CD14-positive monocyte (primary cell): ENCODE data around the gene ANKRD10. TPM values are rescaled to one million over a fixed set of nuclear protein-coding genes. Genes with fewer than 3 reads are reported as not detected.

ENCODE experiments used
- DNase-seq, 3 donors: peaks; one replicate each; pipeline ENCODE4 v3.0.0-alpha.2; 2011 to 2022
- H2AFZ ChIP-seq: 2 replicates; pipeline ENCODE4 v1.6.0; 2012; ENCODE audit warnings: mild to moderate bottlenecking, low read depth, low read length, inconsistent platforms; ENCODE audit not compliant: insufficient read depth, poor library complexity, severe bottlenecking
- H3K27ac ChIP-seq, 2 donors: 1 replicate in 1 of 2; 2 replicates in 1 of 2; pipeline ENCODE4 v1.5.1; 2012 to 2013; ENCODE audit warnings: low read length in 2 of 2, control low read depth in 1 of 2, inconsistent platforms in 1 of 2, low read depth in 1 of 2, mild to moderate bottlenecking in 1 of 2
- H3K27me3 ChIP-seq, 2 donors: one replicate each; pipeline versions ENCODE4 v1.6.0 to v1.6.1; 2011 to 2013; ENCODE audit warnings: low read length in 2 of 2; ENCODE audit not compliant: control insufficient read depth in 2 of 2, insufficient read depth in 2 of 2
- H3K36me3 ChIP-seq, 2 donors: replicated peaks in 1 of 2; 1 replicate in 1 of 2; 2 replicates in 1 of 2; pipeline versions ENCODE4 v1.5.1 to v1.6.1; 2012 to 2013; ENCODE audit warnings: low read length in 2 of 2, control low read depth in 1 of 2, inconsistent platforms in 1 of 2, mild to moderate bottlenecking in 1 of 2; ENCODE audit not compliant: insufficient read depth in 2 of 2, control insufficient read depth in 1 of 2
- H3K4me1 ChIP-seq, 2 donors: 1 replicate in 1 of 2; 2 replicates in 1 of 2; pipeline versions ENCODE4 v1.5.1 to v1.6.1; 2012 to 2013; ENCODE audit warnings: low read length in 2 of 2, control low read depth in 1 of 2, inconsistent platforms in 1 of 2, mild to moderate bottlenecking in 1 of 2, moderate library complexity in 1 of 2; ENCODE audit not compliant: insufficient read depth in 2 of 2, control insufficient read depth in 1 of 2
- H3K4me2 ChIP-seq: replicated peaks from 2 replicates; pipeline ENCODE3; 2012; ENCODE audit warnings: low read length, moderate library complexity, mild to moderate bottlenecking; ENCODE audit not compliant: poor library complexity, severe bottlenecking; ENCODE audit errors: extremely low read depth
- H3K4me3 ChIP-seq, 3 experiments: fragments of 200-600 bp in 1 of 3; sonication (generic) in 1 of 3; replicated peaks in 1 of 3; 1 replicate in 2 of 3; 2 replicates in 1 of 3; pipeline ENCODE4 v1.5.1; 2011 to 2013; ENCODE audit warnings: low read length in 3 of 3, mild to moderate bottlenecking in 3 of 3, control low read depth in 2 of 3, low read depth in 2 of 3, inconsistent platforms in 1 of 3, moderate library complexity in 1 of 3
- H3K79me2 ChIP-seq: 2 replicates; pipeline ENCODE4 v1.6.0; 2012; ENCODE audit warnings: mild to moderate bottlenecking, control low read depth, inconsistent platforms, low read length, moderate library complexity; ENCODE audit not compliant: insufficient read depth
- H3K9ac ChIP-seq: 2 replicates; pipeline ENCODE4 v1.6.0; 2017; ENCODE audit warnings: low read length, mild to moderate bottlenecking; ENCODE audit not compliant: insufficient read depth, poor library complexity, severe bottlenecking
- H3K9me3 ChIP-seq, 2 donors: replicated peaks in 1 of 2; 1 replicate in 1 of 2; 2 replicates in 1 of 2; pipeline versions ENCODE4 v1.5.1 to v1.6.1; 2012 to 2013; ENCODE audit warnings: low read length in 2 of 2, control low read depth in 1 of 2; ENCODE audit not compliant: control insufficient read depth in 1 of 2, insufficient read depth in 1 of 2
- H4K20me1 ChIP-seq: 2 replicates; pipeline ENCODE4 v1.6.0; 2012; ENCODE audit warnings: mild to moderate bottlenecking, low read length, control low read depth, moderate library complexity; ENCODE audit not compliant: insufficient read depth
- H3K27ac Mint-ChIP-seq, 7 donors: one replicate each; pipeline ENCODE4 v1.8.0; 2020; ENCODE audit warnings: mild to moderate bottlenecking in 7 of 7, mixed read lengths in 7 of 7, moderate library complexity in 6 of 7, inconsistent platforms in 2 of 7
- H3K27me3 Mint-ChIP-seq, 3 donors: one replicate each; pipeline ENCODE4 v1.8.0; 2021 to 2022; ENCODE audit warnings: low read depth in 3 of 3, mild to moderate bottlenecking in 3 of 3, mixed read lengths in 3 of 3, moderate library complexity in 3 of 3, inconsistent platforms in 1 of 3
- H3K36me3 Mint-ChIP-seq, 2 donors: one replicate each; pipeline ENCODE4 v1.8.0; 2020; ENCODE audit warnings: mixed read lengths in 2 of 2, inconsistent platforms in 1 of 2, mild to moderate bottlenecking in 1 of 2
- H3K4me1 Mint-ChIP-seq: one replicate; pipeline ENCODE4 v1.8.0; 2020; ENCODE audit warnings: mild to moderate bottlenecking, mixed read lengths
- H3K4me3 Mint-ChIP-seq, 2 donors: one replicate each; pipeline ENCODE4 v1.8.0; 2020; ENCODE audit warnings: mild to moderate bottlenecking in 2 of 2, mixed read lengths in 2 of 2, moderate library complexity in 1 of 2
- H3K9me3 Mint-ChIP-seq, 7 donors: one replicate each; pipeline ENCODE4 v1.8.0; 2020 to 2022; ENCODE audit warnings: mixed read lengths in 7 of 7, mild to moderate bottlenecking in 6 of 7, moderate library complexity in 6 of 7, inconsistent platforms in 2 of 7
- WGBS: methylation state at CpG from one replicate; pipeline ENCODE4 v1.1.5; 2013; ENCODE audit warnings: missing lambda C conversion rate; ENCODE audit not compliant: insufficient coverage; 5-methylcytosine and 5-hydroxymethylcytosine counted together
- intact Hi-C, 2 donors: fragments of 100-400 bp; cut with micrococcal nuclease; formaldehyde crosslinking; loops; one replicate each; pipeline versions ENCODE4 v1.15.0 to v1.15.1; 2023
- polyA plus RNA-seq, 3 donors: library from polyadenylated mRNA; depleted of rRNA in 1 of 3; unstranded in 2 of 3; stranded (reverse) in 1 of 3; fragments of 300-500 nt in 2 of 3; fragments of >200 nt in 1 of 3; fragmentation: Illumina TruSeq in 2 of 3; gene quantifications; 1 replicate in 2 of 3; 2 replicates in 1 of 3; pipeline ENCODE4 v1.2.3, GENCODE V29; 2012 to 2021
- TF ChIP-seq, protein P1 (sequence below): fragments of 200-600 bp; IDR thresholded peaks from one replicate; pipeline ENCODE4 v1.8.0; 2022; ENCODE audit warnings: antibody characterized with exemption, mild to moderate bottlenecking

ANKRD10 gene
- polyA plus RNA-seq, 3 donors, result 30.5 to 79.9 (median 37.2) TPM

DNA sequence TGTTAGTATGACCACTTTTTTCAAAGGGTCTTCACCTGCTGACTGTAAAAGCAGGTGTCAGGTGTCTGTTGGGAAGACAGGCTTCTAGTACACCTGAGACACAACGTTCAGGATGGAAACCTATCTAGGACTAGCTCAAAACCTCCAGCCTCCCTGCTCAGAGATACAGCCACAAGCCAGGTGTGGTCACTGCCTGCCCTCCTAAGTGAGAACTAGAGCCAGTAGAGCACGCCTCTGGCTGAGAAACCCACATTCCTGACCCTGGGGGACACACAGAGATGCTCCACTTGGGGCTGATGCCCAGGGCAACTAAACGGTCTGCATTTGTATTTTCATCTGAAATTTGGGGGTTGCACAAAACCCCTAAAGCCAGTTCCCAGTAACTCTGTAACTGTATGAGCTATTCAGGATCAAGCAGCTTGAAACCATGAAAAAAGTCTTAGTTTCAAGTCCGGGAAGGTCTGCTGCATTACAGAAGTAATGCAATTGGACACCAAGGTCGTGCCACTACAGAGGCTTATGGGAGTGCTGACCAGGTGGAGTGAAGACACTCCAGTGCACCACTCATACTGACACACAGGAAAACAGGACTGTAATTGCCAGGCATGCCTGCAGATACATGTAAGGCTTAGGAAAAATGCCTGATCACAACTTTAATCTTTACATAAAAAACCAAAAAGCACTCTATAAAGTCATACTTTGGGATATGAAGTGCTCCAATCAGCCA lies 27.8 kb downstream of the ANKRD10 start:
- peaks cover 3 to 8% of the 10 kb centered on the region in 2 donors for H3K36me3 ChIP-seq
- H3K9me3 ChIP-seq, result no peaks in the 10 kb centered on the region
- Mint-ChIP-seq H3K27me3 (no peaks in the 10 kb centered on the region), H3K27ac (no peak overlapping the region), H3K9me3 (no peaks in the 10 kb centered on the region), H3K36me3 (peaks cover 12 to 19% of the 10 kb centered on the region in 2 donors), H3K4me3 (no peak overlapping the region), H3K4me1 (peaks cover 10% of the 10 kb centered on the region)
- intact Hi-C loops, result no loop called here
- TF ChIP-seq, protein P1, sequence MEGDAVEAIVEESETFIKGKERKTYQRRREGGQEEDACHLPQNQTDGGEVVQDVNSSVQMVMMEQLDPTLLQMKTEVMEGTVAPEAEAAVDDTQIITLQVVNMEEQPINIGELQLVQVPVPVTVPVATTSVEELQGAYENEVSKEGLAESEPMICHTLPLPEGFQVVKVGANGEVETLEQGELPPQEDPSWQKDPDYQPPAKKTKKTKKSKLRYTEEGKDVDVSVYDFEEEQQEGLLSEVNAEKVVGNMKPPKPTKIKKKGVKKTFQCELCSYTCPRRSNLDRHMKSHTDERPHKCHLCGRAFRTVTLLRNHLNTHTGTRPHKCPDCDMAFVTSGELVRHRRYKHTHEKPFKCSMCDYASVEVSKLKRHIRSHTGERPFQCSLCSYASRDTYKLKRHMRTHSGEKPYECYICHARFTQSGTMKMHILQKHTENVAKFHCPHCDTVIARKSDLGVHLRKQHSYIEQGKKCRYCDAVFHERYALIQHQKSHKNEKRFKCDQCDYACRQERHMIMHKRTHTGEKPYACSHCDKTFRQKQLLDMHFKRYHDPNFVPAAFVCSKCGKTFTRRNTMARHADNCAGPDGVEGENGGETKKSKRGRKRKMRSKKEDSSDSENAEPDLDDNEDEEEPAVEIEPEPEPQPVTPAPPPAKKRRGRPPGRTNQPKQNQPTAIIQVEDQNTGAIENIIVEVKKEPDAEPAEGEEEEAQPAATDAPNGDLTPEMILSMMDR, result no peak
- no peaks in the 10 kb centered on the region for H3K79me2 ChIP-seq
- H4K20me1 ChIP-seq, result no peaks in the 10 kb centered on the region
- H3K4me1 ChIP-seq, result peaks cover 0 to 3% of the 10 kb centered on the region in 2 donors
- H3K27me3 ChIP-seq, result no peaks in the 10 kb centered on the region
- H3K4me2 ChIP-seq, result no peak overlapping the region
- H3K9ac ChIP-seq, result no peak overlapping the region
- no peak overlapping the region for H2AFZ ChIP-seq
- no peak for DNase-seq
- H3K27ac ChIP-seq, result no peak overlapping the region
- no peak overlapping the region for H3K4me3 ChIP-seq
- 90% methylated on average over 3 of the region's 5 CpGs for WGBS

DNA sequence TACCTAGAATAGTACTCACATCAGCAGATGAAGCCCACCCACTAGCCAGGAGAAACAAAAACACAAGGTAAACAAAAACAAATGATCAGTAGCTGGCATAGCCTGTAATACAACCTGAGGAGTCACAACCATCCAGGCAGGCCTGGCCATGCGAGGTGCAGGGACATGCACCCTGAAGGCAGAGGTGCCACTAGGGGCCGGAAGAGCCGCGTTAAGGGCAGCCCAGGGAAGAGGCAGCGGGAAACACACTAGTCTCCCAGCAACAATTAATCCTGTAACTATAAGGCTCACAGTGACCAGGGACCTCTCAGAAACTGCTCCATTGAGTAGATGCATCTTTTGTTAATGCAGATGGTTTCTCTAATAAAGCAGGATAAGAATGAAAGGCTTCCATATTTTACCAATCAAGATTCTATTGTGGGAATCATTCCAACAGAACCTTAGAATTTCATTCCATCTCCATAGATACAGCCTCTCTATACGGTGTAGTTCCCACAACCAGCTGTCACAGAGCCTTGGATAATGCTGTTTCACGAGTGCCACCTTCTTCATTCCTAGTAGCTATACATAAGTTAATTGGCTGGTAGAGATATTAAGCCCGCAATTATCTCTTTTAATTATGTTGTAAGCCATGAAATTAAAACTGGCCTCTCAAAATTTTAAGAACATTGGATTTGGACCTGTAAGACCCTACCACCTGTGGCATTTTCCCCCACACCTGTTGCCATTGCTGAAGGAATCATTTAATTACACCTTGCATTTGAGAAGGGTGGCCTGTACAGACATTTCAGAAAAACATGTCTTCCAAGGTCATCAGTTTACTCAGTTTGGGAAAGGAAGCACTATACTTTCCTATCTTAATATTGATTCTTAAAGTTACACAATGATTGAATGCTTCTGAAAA lies 28.7 kb downstream of the ANKRD10 start:
- Histone ChIP-seq H3K4me2 (no peak overlapping the region), H3K4me3 (no peak overlapping the region), H3K36me3 (peaks cover 0 to 6% of the 10 kb centered on the region in 2 donors), H3K9me3 (no peaks in the 10 kb centered on the region), H3K9ac (no peak overlapping the region), H3K79me2 (no peaks in the 10 kb centered on the region), H3K27me3 (no peaks in the 10 kb centered on the region), H4K20me1 (no peaks in the 10 kb centered on the region), H3K4me1 (peaks cover 0 to 3% of the 10 kb centered on the region in 2 donors), H3K27ac (no peak overlapping the region), H2AFZ (no peak overlapping the region)
- peaks cover 0 to 1% (median 0%) of the 10 kb centered on the region in 3 donors for H3K27me3 Mint-ChIP-seq
- TF ChIP-seq, protein P1, result no peak
- H3K36me3 Mint-ChIP-seq, result peaks cover 12 to 13% of the 10 kb centered on the region in 2 donors
- intact Hi-C loops, result no loop called here
- no peak overlapping the region for H3K4me3 Mint-ChIP-seq
- 73% methylated on average over 5 of the region's 8 CpGs for WGBS
- no peak for DNase-seq
- H3K27ac Mint-ChIP-seq, result no peak overlapping the region
- H3K4me1 Mint-ChIP-seq, result peaks cover 8% of the 10 kb centered on the region
- H3K9me3 Mint-ChIP-seq, result no peaks in the 10 kb centered on the region
